HT1080 (cell line): ENCODE measurements around the gene UGCG. TPM values are rescaled to one million over a fixed set of nuclear protein-coding genes. Genes with fewer than 3 reads are reported as not detected.
"Not testable (repeated sequence)": the region's sequence is repeated elsewhere in the genome, so short reads cannot be mapped to it uniquely, and the experiment has no call there.

ENCODE experiments used
- DNase-seq: peaks from one replicate; pipeline ENCODE4 v3.0.0-alpha.2; 2015; ENCODE audit warnings: low read depth
- total RNA-seq: library from RNA; depleted of rRNA; stranded (reverse); fragments of >200 nt; shearing (Covaris generic); gene quantifications from 2 replicates; pipeline ENCODE4 v1.2.3, GENCODE V29; 2014

Gene UGCG
- total RNA-seq, 1 experiment from 2014 or later = 117 TPM

DNA sequence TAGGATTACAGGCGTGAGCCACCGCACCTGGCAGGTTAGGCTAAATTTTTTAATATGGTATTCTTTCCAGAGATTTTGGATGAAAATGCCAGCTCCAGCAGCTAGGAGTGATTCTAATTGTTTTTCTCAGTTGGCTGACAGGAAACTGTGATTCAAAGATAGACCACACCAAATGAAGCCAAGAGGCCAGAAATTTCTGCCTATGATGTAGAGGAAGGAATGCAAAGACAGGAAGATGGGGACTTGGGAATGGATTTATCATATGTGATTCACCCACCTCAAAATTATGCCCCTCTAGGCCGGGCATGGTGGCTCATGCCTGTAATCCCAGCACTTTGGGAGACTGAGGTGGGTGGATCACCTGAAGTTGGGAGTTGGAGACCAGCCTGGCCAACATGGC lies 53.3 kb downstream of the UGCG start:
- peak; percentile 91 for DNase-seq

DNA sequence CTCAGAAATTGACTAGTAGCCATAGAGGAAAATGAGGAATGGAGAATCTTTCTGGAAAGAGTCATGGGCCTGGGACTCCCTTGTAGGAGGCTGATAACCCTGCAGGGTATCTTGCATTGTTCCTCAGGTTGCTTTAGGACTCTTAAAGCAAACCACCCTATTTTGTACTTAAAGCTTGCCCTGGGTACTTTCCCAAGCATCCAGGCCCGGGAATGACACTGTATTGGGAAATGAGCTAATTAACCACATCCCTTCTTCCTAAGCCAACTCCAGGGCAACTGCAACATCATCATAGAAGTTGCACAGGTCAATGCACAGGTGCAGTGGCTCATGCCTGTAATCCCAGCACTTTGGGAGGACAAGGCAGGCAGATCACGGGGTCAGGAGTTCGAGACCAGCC lies 55.9 kb downstream of the UGCG start:
- peak; percentile 97 for DNase-seq

DNA sequence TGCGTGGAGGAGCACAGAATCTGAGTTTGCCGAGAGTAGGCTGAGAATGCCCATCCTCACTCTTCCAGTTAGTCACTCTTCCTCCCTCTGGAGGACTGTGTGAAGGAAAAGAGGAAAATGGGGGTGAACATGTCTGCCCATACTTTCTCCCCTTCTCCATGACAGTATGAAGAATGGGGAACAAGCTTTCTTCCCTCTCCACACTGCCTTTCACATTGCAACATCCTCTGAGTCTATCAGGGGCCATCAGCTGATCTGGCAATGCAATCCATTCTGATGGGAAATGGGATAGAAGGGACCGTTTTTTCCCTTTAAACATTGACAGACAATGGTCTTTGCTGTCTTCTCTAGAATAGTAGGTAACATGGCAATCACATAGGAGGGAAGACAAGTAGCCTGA lies 56.8 kb downstream of the UGCG start:
- no peak for DNase-seq

DNA sequence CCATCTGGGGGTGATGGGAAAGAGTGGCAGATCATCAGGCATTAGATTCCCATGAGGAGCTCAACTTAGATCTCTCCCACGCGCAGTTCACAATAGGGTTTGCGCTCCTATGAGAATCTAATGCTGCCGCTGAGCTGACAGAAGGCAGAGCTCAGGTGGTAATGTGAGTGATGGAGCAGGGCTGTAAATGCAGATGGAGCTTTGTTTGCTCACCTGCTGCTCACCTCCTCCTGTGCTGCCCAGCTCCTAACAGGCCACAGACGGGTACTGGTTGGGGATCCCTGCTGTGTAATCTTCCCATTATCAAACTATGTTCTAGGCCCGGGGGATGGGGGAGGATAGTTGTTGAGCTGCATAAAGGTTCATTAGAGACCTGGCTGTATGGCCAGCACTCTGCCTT lies 58.4 kb downstream of the UGCG start:
- no peak for DNase-seq

DNA sequence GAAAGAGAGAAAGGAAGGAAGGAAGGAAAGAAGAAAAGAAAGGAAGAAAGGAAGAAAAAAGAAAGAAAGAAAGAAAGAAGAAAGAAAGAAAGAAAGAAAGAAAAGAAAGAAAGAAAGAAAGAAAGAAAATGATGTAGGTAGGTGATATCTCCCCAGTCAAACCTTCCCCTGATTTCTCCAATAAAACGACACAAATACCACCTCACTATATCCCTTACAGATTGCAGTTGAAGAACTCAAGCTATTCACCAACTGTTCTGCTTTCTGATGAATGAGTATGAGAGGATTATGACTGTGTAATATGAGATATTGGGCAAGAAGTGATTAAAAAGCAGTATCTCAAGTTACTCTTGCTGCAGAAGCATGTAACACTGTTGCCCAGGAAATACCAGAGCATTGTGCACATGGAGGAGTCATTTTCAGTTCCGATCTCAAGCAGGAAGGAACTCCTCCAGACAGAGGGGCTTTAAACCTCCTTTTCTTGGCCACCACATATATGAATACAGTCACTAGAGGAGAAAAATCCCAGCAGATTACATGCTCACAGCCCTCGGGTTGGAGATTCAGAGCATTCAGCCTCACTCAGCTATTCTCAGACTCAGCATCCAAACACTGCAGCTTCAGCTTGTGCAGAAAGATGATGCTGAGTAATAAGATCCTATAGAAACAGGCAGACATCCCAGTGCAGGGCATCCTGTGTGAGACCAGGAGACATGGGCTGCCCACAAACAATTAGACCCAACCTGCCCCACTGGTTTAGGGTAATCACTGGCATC lies 61.4 kb downstream of the UGCG start:
- peak; percentile 99 for DNase-seq

DNA sequence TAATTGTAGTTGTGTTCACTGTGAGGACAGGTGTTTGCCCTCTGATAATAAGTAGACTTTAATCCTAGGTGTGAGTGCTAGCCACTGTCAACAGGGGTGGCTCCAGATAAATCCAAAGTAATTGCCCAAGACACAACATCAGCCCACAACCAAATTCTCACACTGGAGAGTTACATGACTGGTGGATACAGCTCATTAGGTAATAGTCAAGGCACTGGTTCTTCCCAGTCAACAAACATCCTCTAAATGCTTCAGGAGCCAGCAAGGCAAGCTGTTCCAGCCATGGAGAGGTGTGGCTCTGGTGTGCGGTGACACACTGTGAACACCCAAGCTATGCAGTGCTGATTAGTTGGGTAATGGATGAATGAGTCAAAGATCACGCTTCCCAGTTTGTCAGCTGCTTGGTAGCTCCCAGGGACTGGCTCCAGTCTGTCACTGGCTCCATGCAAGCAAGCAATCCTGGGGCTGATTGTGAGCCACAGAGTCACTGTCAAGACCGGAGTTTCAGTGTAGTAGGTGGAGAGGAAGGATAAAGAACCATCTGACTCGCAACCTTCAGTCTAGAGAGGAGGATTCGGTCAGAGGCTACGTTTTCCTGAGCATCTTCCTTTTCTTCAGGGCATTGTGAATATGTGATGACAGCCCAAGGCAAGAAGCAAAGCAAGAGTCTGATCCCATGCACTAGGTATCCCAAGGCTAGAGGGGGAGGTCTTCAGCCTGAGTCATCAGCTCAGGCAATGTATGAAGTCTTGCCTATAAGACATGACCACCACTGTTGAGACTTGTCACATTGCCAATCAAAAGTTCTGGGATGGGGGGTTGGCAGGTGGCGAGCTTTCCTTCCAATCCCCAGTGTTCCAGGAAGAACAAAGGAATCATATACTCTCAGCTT lies 63.1 kb downstream of the UGCG start:
- DNase-seq = peak; percentile 95

DNA sequence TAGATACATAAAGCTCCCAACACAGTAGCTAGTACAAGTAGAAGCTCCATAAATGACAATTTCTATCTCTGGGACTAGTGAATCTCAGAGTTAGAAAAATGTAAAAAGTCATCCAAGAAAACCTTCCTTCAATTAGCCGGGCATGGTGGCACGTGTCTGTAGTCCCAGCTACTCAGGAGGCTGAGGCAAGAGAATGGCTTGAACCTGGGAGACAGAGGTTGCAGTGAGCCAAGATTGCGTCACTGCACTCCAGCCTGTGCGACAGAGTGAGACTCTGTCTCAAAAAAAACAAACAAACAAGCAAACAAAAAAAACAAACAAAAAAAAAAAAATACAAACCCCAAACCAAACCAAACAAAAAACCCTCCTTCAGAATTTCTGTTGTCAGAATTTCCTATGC lies 63.9 kb downstream of the UGCG start:
- not testable (repeated sequence) for DNase-seq

DNA sequence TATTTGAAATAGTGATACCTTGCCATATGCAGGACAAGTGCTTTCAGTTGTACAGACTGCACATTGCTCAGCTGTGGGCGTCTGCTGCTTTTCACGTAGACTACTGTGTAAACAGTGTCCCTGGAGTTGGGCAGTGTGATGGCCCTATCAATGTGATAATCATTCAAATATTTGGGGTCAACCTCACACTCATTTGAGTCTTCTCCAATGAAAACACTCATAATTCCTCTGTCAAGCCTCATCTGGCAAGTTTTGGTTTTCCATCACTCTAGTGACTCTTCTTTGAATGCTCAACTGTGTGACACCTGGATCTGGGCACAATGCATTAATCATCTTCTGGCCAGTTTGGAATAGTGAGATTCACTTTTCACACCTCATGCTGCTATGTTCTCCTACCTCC lies 64.4 kb downstream of the UGCG start:
- DNase-seq = peak; percentile 57

DNA sequence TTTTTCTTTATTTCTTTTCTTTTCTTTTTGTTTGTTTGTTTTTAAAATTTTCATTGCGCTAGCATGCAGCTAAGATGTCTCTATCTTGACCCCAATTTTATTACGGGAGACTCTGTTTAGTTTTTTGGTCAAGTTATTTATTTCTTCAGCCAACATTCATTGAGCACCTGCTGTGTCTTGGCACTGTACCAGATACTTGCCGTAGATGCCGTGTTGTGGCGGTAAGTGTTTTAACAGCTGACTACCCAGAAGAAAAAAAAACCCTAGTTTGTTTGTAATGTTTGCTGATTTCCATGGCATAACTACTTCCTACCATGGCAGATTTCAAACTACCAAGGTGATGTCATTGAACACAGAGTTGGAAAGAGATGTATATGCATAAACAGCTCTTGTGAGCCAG lies 65.0 kb downstream of the UGCG start:
- no peak for DNase-seq

DNA sequence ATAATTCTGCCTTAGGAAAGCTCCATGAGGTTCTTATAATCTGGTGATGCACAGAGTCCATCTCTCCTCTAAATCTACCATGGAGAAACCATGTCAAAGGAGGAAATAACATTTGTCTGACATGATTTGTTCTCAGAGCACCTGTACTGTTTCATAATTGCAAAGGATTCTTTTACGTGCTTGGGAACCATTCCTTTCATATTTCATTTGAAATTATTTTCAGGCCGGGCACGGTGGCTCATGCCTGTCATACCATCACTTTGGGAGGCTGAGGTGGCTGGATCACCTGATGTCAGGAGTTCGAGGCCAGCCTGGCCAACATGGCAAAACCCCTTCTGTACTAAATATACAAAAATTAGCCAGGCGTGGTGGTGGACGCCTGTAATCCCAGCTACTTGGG lies 65.4 kb downstream of the UGCG start:
- no peak for DNase-seq

DNA sequence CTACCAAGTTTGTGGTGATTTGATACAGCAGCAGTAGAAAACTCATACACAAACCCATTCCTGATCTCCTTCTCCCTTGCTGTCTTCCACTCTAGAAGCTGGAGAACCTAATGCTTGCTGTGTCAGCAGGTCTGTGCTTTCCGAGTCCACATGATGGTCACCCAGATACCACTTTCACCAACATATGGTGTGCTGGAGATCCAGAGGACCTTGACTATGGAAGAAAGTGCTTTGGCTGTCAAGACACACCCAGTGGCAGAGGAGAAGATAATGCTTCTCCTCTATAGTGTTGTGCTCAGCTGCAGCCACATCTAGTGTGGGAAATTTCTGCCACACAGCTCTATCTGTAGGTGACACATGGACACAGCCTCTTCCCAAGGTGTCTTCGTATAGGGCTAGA lies 67.4 kb downstream of the UGCG start:
- no peak for DNase-seq

DNA sequence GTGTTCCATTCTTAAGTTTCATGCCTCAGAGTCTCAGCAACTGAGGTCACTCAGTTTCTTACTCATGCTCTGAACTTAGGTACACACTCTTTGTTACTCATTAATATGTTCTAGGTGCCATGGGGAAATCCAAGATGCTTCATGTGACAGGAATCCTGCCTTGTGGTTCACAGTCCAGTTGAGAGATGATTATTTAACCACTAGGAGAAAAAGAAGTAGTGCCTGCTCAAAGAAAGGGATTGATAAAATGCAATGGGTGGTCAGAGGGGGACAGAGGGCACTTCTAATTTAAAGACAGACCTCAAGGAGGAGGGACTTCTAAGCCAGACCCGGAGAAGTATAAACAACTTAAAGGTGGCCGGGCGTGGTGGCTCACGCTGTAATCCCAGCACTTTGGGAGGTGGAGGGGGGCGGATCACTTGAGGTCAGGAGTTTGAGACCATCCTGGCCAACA lies 69.0 kb downstream of the UGCG start:
- DNase-seq = peak; percentile 97

DNA sequence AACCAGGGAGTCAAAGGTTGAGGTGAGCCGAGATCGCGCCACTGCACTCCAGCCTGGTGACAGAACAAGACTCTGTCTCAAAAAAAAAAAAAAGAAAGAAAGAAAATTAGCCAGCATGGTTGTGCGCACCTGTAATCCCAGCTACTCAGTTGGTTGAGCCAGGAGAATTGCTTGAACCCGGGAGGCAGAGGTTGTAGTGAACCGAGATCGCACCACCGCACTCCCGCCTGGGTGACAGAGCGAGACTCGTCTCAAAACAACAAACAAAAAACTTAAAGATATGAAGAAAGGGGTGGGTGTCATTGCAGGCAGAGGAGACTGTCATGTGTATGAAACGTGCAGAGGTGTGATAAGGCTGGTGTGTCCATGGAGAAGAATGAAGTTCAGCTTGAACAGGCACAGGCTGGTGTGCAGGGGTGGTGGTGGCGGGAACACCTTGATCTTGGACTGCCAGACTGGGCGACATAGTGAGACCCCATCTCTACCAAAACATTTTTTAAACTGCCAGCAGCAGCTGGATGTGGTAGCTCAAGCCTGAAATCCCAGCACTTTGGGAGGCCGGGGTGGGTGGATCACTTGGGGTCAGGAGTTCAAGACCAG lies 69.6 kb downstream of the UGCG start:
- DNase-seq = no peak

DNA sequence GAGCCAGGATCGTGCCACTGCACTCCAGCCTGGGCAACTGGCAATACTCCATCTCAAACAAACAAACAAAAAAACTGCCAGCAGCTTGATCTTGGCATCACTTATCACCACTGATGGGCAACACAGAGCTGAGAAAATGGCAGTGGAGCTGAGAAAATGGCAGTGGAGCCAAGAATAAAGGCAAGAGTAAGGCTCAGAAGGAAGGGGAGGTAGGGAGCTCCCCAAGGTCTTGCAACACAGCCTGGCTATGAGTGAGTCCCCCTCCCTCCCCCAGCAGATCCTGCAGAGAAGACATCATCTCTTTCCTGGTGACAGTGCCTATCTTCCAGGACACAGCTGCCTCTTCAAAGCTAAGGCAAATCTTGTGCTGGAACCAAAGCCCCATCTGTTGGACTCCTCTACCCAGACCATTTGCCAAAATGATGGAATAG lies 70.3 kb downstream of the UGCG start:
- DNase-seq = no peak

DNA sequence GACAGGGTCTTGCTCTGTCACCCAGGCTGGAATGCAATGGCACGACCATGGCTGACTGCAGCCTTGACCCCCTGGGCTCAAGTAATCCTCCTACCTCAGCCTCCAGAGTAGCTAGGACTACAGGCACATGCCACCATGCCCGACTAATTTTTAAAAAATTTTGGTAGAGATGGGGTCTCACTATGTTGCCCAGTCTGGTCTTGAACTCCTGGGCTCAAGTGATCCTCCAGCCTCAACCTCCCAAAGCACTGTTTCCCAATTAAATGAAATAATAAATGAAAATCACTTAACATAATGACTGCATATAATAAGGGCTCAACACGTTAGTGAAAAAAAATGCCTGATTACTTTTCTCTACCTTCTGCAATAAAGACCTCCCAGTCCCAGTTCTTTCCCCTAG lies 71.0 kb downstream of the UGCG start:
- no peak for DNase-seq

DNA sequence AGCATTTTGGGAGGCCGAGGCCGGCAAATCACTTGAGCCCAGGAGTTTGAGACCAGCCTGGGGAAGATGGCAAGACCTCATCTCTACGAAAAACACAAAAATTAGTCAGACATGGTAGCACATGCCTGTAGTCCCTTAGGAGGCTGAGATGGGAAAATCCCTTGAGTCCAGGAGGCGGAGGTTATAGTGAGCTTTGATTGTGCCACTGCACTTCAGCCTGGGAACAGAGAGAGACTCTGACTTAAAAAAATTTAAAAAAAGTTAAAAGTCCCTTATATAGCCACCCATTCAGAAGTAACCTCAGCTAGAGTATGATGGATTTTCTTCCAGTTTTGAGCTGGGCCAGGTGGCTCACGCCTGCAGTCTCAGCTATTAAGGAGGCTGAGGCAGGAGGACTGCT lies 72.4 kb downstream of the UGCG start:
- no peak for DNase-seq

DNA sequence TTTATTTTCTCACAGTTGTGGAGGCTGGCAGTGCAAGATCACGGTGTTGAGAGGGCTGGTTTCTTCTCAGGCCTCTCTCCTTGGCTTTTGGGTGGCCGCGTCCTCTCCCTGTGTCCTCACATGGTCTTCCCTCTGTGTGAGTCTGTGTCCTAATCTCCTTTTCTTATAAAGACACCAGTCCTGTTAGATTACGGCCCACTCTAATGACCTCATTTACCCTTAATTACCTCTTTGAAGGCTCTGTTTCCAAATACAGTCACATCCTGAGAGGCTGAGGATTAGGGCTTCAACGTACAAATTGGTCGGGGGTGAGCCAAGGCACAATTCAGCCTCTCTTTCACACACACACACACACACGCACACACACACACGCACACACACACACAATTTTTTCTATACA lies 73.0 kb downstream of the UGCG start:
- DNase-seq = no peak

DNA sequence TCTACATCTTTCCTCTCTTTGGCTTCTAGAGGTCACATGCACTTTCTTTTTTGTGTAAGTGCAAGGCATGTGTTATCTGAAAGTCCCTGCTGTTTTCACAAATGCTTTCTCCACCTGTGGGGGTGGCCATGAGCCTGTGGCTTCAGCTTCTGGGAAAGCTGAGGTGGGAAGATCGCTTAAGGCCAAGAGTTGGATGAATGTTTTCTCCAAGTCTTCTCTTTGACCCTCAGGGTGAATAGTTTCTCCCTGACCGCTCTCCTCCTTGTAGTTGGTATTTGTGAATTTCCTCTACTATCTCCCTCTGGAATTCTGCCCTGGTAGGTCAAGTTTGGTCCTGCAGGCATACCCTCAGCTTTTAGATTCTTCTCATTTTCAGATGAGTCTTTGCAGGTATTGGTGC lies 74.2 kb downstream of the UGCG start:
- DNase-seq = no peak

DNA sequence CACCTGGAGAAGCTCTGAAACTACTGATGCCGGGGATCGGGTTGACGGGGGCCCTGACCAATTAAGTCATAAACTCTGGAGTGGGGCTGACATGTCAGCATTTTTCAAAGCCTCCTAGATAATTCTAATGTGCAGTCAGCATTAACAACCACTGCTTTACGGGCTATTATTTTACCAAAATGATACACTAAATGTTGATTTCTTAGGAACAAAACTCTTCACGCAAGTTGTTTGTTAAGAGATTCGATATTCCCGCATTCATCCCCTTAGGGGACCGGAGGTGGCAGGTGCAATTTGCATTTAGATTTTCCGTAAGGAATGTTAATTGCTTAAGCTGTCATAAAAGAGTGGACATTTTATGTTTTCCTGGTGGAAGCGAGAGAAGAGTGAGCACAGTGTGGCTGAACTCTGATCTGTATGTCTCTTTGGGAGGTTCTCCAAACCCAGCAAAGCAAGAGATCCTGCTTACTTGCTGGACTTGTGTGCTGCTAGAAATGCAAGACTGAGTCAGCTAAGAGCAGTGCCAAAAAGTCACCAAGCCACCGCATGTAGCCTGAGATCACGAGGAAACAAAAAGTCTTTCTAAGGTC lies 77.6 kb downstream of the UGCG start:
- DNase-seq = no peak

DNA sequence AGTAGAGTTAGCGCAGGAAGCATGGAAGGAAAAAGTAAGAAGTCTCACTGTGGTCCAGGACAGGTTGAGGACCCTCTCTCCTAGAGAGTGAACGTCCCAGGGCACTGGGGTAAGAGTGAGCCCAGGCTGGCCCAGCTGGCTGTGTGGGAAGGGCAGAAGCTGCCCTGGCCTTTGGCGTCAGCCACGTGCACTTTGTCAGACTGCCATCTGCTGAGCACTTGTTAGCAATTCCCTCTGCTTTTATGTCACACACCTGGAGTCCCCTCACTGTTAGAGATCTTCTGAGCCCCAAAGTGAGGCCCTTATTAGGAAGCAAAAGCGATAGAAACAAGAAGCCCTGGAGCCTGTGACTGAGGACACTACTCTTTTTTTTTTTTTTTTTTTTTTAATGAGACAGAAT lies 79.1 kb downstream of the UGCG start:
- DNase-seq = no peak

DNA sequence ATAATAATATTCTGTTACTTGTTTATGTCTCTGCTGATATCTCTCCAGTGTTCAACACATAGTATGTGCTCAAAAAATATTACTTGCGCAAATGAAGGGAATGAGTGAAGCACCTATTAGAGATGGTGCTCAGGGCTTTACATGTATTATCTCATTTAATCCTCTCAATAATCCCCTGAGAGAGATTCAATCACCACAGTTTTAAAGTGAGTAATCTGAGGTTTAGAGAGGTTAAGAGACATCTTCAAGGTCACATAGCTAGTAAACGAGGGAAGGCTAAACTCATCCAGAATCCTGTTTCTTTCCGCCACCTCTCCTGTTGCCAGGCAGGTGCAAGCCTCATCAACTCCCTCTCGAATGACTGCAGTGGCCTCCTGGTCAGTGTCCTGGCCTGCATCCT lies 82.0 kb downstream of the UGCG start:
- DNase-seq = no peak

DNA sequence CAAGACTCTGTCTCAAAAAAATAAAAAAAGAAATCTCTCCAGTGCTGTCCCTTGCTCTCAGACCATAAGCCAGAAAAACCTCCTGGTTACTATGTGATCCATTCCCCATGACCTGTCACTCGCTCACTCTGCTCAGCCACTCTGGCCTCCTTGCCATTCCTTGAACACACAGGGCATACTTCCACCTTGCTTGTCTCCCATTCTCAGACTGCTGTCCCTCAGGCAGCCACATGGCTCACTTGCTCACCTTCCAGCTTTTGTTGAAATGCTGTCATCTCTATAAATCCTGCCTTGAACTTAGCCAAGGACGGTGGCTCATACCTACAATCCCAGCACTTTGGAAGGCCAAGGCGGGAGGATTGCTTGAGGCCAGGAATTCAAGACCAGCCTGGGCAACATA lies 82.9 kb downstream of the UGCG start:
- DNase-seq = no peak
